SK-N-MC (cell line): Measurements from ENCODE around the gene KLK11.

Experiments
- EZH2 ChIP-seq: fragments of 200-600 bp; sonication (generic); IDR thresholded peaks from one replicate; pipeline ENCODE4 v1.6.1; 2017; ENCODE audit warnings: antibody characterized with exemption
- FOXP2 ChIP-seq: optimal IDR thresholded peaks from 2 replicates; pipeline ENCODE3; 2011; ENCODE audit warnings: mild to moderate bottlenecking, moderate library complexity; ENCODE audit not compliant: insufficient read depth; ENCODE audit errors: extremely low read length, control extremely low read depth
- POLR2AphosphoS5 ChIP-seq: IDR thresholded peaks from 2 replicates; pipeline ENCODE4 v1.6.1; 2012; ENCODE audit warnings: mild to moderate bottlenecking, low read depth, low read length, borderline replicate concordance

GRCh38 chr19:51071095-51071405, 44.6 kb upstream of the KLK11 start:
- no peak for TF ChIP-seq EZH2
- no peak for TF ChIP-seq POLR2AphosphoS5
- no peak for TF ChIP-seq FOXP2
